Esophagus muscularis mucosa (tissue), 4 donors: ENCODE data around the gene DGKD.

Experiments used
- CTCF ChIP-seq, 3 experiments: fragments of 200-600 bp in 2 of 3; fragments of 450-650 bp in 1 of 3; sonication (generic) in 2 of 3; IDR thresholded peaks; one replicate each; pipeline ENCODE4 v1.5.1; 2017 to 2019; ENCODE audit warnings: antibody characterized with exemption in 3 of 3, mild to moderate bottlenecking in 2 of 3, moderate library complexity in 1 of 3
- EP300 ChIP-seq: sonication (generic); formaldehyde crosslinking; IDR thresholded peaks from one replicate; pipeline ENCODE4 v1.6.1; 2017; ENCODE audit warnings: antibody characterized with exemption
- POLR2A ChIP-seq: fragments of 450-650 bp; IDR thresholded peaks from one replicate; pipeline ENCODE4 v1.6.1; 2017; ENCODE audit warnings: antibody characterized with exemption, moderate library complexity, mild to moderate bottlenecking, low read depth
- POLR2AphosphoS5 ChIP-seq, 2 donors: sonication (generic); formaldehyde crosslinking; IDR thresholded peaks; one replicate each; pipeline ENCODE4 v1.6.1; 2017; ENCODE audit warnings: antibody characterized with exemption in 2 of 2

- no peak for TF ChIP-seq CTCF (IDR thresholded peaks at IDR 0.05)
- TF ChIP-seq POLR2A, result no peak
- TF ChIP-seq EP300, result no peak
- no peak for TF ChIP-seq POLR2AphosphoS5 (IDR thresholded peaks at IDR 0.05)
Measured at GRCh38 chr2:233320470-233320869, 33.8 kb upstream of the DGKD start.
